Measurements from ENCODE around the gene USP47. TPM values are rescaled to one million over a fixed set of nuclear protein-coding genes. Genes with fewer than 3 reads are reported as not detected.

USP47 gene
- total and polyA plus RNA-seq, 9 of the 15 experiments (the other 6 are each of a cell fraction or from before 2014, with no cell fraction given), result 13.1 to 63.6 (median 34.7) TPM

GRCh38 chr11:11842421-11843008 lies 743 bp downstream of the USP47 start (continued):
- TF ChIP-seq ZNF707 (CRISPR knock-in tag; conservative IDR thresholded peaks at IDR 0.05) (no peak), WHSC1 (IDR thresholded peaks at IDR 0.05; ENCODE audit: low read length) (no peak), ATF2 (CRISPR knock-in tag; IDR thresholded peaks at IDR 0.05) (no peak), HMGXB4 (CRISPR knock-in tag; IDR thresholded peaks at IDR 0.05) (no peak; the same call in 1 of the 2 replicates), TARDBP (IDR thresholded peaks at IDR 0.05) (no peak), BCL6 (CRISPR knock-in tag; IDR thresholded peaks at IDR 0.05) (no peak), MYC (IDR thresholded peaks at IDR 0.05; ENCODE audit: low read depth, low read length) (0 out of 2 replicates have a peak, but pooled peaks have one; percentile 14), MYC (CRISPR knock-in tag; IDR thresholded peaks at IDR 0.05; ENCODE audit: borderline replicate concordance, low read depth) (no peak), THAP7 (CRISPR knock-in tag; IDR thresholded peaks at IDR 0.05) (no peak), SAP30 (IDR thresholded peaks at IDR 0.05; ENCODE audit: borderline replicate concordance, insufficient read depth, low read depth, low read length, poor library complexity, severe bottlenecking) (peak; percentile 63), POLR3A (IDR thresholded peaks at IDR 0.05; ENCODE audit: borderline replicate concordance, extremely low read depth, insufficient read depth, insufficient read length) (no peak), XRCC4 (IDR thresholded peaks at IDR 0.05; ENCODE audit: extremely low read depth, insufficient read depth, insufficient read length) (no peak), FOXJ2 (tag; IDR thresholded peaks at IDR 0.05) (no peak), RBM39 (optimal IDR thresholded peaks at IDR 0.05; ENCODE audit: low read depth, low read length) (no peak), MITF (IDR thresholded peaks at IDR 0.05) (no peak), EZH2 (IDR thresholded peaks at IDR 0.05; ENCODE audit: borderline replicate concordance, low read depth, low read length) (no peak), ZBTB49 (CRISPR knock-in tag; IDR thresholded peaks at IDR 0.05; ENCODE audit: borderline replicate concordance) (no peak), BRF1 (IDR thresholded peaks at IDR 0.05; ENCODE audit: borderline replicate concordance, extremely low read depth, insufficient read length) (no peak), ZNF436 (CRISPR knock-in tag; IDR thresholded peaks at IDR 0.05) (no peak), ZNF644 (tag; IDR thresholded peaks at IDR 0.05; ENCODE audit: low read depth) (no peak), L3MBTL2 (IDR thresholded peaks at IDR 0.05) (no peak)
